Transverse colon (tissue), 3 donors: ENCODE results near the gene ITPKB.

Experiments used
- CTCF ChIP-seq, 5 experiments: fragments of 200-600 bp in 3 of 5; fragments of 450-650 bp in 2 of 5; sonication (generic) in 3 of 5; IDR thresholded peaks; 1 replicate in 2 of 5; 2 replicates in 3 of 5; pipeline ENCODE4 v1.5.1; 2016 to 2017; ENCODE audit warnings: antibody characterized with exemption in 5 of 5, inconsistent platforms in 3 of 5, mild to moderate bottlenecking in 2 of 5, moderate library complexity in 1 of 5
- POLR2A ChIP-seq: fragments of 450-650 bp; IDR thresholded peaks from one replicate; pipeline ENCODE4 v1.6.1; 2016; ENCODE audit warnings: antibody characterized with exemption, mild to moderate bottlenecking, moderate library complexity

DNA sequence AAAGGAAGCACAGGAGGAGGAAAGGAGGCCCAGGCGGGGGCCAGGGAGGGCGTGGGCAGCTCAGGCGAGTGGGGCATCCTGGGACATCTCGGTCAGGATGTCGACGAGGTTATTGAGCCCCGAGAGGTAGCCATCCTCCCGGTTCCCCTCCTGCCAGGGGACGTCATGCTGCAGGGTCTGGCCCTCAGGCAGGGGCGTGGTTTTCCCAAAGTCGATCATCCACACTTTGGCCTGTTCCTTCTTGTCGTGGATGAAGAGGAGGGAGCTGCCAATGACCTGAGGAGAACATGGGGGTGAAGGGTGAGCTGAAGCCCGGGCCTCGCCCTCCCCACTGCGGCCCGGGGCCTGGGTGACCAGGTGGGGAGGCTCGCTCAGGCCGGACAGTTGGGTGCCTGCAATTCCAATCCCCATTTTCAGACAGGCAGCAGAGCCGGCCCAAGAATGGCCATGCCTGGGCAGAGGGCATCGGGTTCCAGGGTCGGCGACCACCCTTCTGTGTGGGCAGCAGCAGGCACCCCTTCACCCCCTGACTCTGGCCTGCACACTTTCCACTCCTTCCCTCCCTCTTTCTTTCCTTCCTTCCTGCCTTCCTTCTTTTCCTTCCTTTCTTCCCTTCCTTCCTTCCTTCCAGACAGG is 104.4 kb downstream of the ITPKB start:
- TF ChIP-seq CTCF (IDR thresholded peaks at IDR 0.05) = no peak
- no peak for TF ChIP-seq POLR2A
